Liver (tissue), 9 donors: ENCODE measurements around the gene ARHGAP12. TPM values are rescaled to one million over a fixed set of nuclear protein-coding genes. Genes with fewer than 3 reads are reported as not detected.

Experiments used
- DNase-seq: peaks from one replicate; pipeline ENCODE4 v3.0.0-alpha.2; 2017; ENCODE audit warnings: low spot score
- H3K27ac ChIP-seq, 2 donors: one replicate each; pipeline ENCODE4 v1.7.0; 2013; ENCODE audit warnings: inconsistent platforms in 2 of 2, low read length in 2 of 2, control low read depth in 1 of 2, low read depth in 1 of 2, mild to moderate bottlenecking in 1 of 2
- H3K27me3 ChIP-seq, 4 donors: one replicate each; pipeline versions ENCODE4 v1.6.1 to v1.7.0; 2013; ENCODE audit warnings: low read length in 3 of 4, inconsistent platforms in 1 of 4, mild to moderate bottlenecking in 1 of 4, moderate library complexity in 1 of 4; ENCODE audit not compliant: control insufficient read depth in 4 of 4, insufficient read depth in 4 of 4
- H3K36me3 ChIP-seq, 4 donors: one replicate each; pipeline versions ENCODE4 v1.6.1 to v1.7.0; 2013; ENCODE audit warnings: low read length in 3 of 4, mild to moderate bottlenecking in 3 of 4, low read depth in 1 of 4, moderate library complexity in 1 of 4; ENCODE audit not compliant: control insufficient read depth in 4 of 4, insufficient read depth in 3 of 4
- H3K4me1 ChIP-seq, 4 donors: one replicate each; pipeline versions ENCODE4 v1.6.1 to v1.7.0; 2013; ENCODE audit warnings: low read length in 3 of 4, mild to moderate bottlenecking in 3 of 4, moderate library complexity in 1 of 4; ENCODE audit not compliant: control insufficient read depth in 4 of 4, insufficient read depth in 4 of 4
- H3K4me3 ChIP-seq, 3 donors: one replicate each; pipeline versions ENCODE4 v1.6.1 to v1.7.0; 2013; ENCODE audit warnings: low read length in 3 of 3, control low read depth in 1 of 3, low read depth in 1 of 3, mild to moderate bottlenecking in 1 of 3
- H3K9ac ChIP-seq, 2 donors: one replicate each; pipeline ENCODE4 v1.7.0; 2013; ENCODE audit warnings: low read length in 2 of 2, mild to moderate bottlenecking in 2 of 2, moderate library complexity in 2 of 2, control low read depth in 1 of 2, low read depth in 1 of 2
- H3K9me3 ChIP-seq, 4 donors: one replicate each; pipeline versions ENCODE4 v1.6.1 to v1.7.0; 2013; ENCODE audit warnings: low read length in 3 of 4; ENCODE audit not compliant: control insufficient read depth in 4 of 4
- FOXA1 ChIP-seq: IDR thresholded peaks from 2 replicates; pipeline ENCODE4 v1.6.1; 2016; ENCODE audit warnings: antibody characterized with exemption
- FOXA2 ChIP-seq: IDR thresholded peaks from 2 replicates; pipeline ENCODE4 v1.6.1; 2016; ENCODE audit warnings: antibody characterized with exemption
- GABPA ChIP-seq, 2 donors: IDR thresholded peaks in 1 of 2; conservative IDR thresholded peaks in 1 of 2; 2 replicates each; pipeline ENCODE4 v1.6.1; 2016; ENCODE audit warnings: antibody characterized with exemption in 2 of 2, mild to moderate bottlenecking in 1 of 2, moderate library complexity in 1 of 2
- HNF4A ChIP-seq, 2 donors: conservative IDR thresholded peaks; 2 replicates each; pipeline ENCODE4 v1.6.1; 2016; ENCODE audit warnings: antibody characterized with exemption in 2 of 2, mild to moderate bottlenecking in 2 of 2
- HNF4G ChIP-seq: IDR thresholded peaks from 2 replicates; pipeline ENCODE4 v1.6.1; 2016; ENCODE audit warnings: antibody characterized with exemption
- JUND ChIP-seq, 2 donors: IDR thresholded peaks; 2 replicates each; pipeline ENCODE4 v1.6.1; 2016; ENCODE audit warnings: antibody characterized with exemption in 2 of 2
- NR2F2 ChIP-seq: IDR thresholded peaks from 2 replicates; pipeline ENCODE4 v1.6.1; 2016; ENCODE audit warnings: antibody characterized with exemption
- RAD21 ChIP-seq, 2 donors: IDR thresholded peaks; 2 replicates each; pipeline ENCODE4 v1.6.1; 2016; ENCODE audit warnings: antibody characterized with exemption in 2 of 2, mild to moderate bottlenecking in 2 of 2
- RXRA ChIP-seq, 2 donors: IDR thresholded peaks; 2 replicates each; pipeline ENCODE4 v1.6.1; 2017 to 2018; ENCODE audit warnings: antibody characterized with exemption in 2 of 2, mild to moderate bottlenecking in 1 of 2
- SP1 ChIP-seq: IDR thresholded peaks from 2 replicates; pipeline ENCODE4 v1.6.1; 2018; ENCODE audit warnings: antibody characterized with exemption, mild to moderate bottlenecking
- TAF1 ChIP-seq: conservative IDR thresholded peaks from 2 replicates; pipeline ENCODE4 v1.6.1; 2016; ENCODE audit warnings: antibody characterized with exemption, mild to moderate bottlenecking
- YY1 ChIP-seq: IDR thresholded peaks from 2 replicates; pipeline ENCODE4 v1.6.1; 2016; ENCODE audit warnings: antibody characterized with exemption, mild to moderate bottlenecking
- WGBS: extraction: QIAGEN DNeasy Blood & Tissue Kit; methylation state at CpG from one replicate; pipeline ENCODE4 v1.1.7; 2013; 5-methylcytosine and 5-hydroxymethylcytosine counted together
- polyA plus RNA-seq, 2 donors: library from polyadenylated mRNA; stranded (reverse) in 1 of 2; unstranded in 1 of 2; fragments of 200-250 nt in 1 of 2; fragments of >200 nt in 1 of 2; fragmentation: Nextera tagmentation in 1 of 2; extraction: Ambion mirVana in 1 of 2; gene quantifications; one replicate each; pipeline versions ENCODE4 v1.2.1 to v1.2.3, GENCODE V29; 2013 to 2015
- total RNA-seq, 2 donors: library from RNA; depleted of rRNA; stranded (reverse); fragments of >200 nt; gene quantifications; one replicate each; pipeline ENCODE4 v1.2.3, GENCODE V29; 2014
- TF ChIP-seq, protein P1 (sequence below): fragments of 150-350 bp; IDR thresholded peaks from 2 replicates; pipeline ENCODE4 v1.5.1; 2017; ENCODE audit warnings: improper control_type of control experiment, low read depth, low read length; ENCODE audit not compliant: missing input control
- TF ChIP-seq, protein P2 (sequence below): IDR thresholded peaks from 2 replicates; pipeline ENCODE4 v1.6.1; 2016; ENCODE audit warnings: antibody characterized with exemption, mild to moderate bottlenecking
- TF ChIP-seq, protein P3 (sequence below): IDR thresholded peaks from 2 replicates; pipeline ENCODE4 v1.6.1; 2016; ENCODE audit warnings: antibody characterized with exemption
- TF ChIP-seq, protein P4 (sequence below): IDR thresholded peaks from 2 replicates; pipeline ENCODE4 v1.6.1; 2016; ENCODE audit warnings: antibody characterized with exemption
- donor health status: healthy.
- donor health status: healthy.
- donor health status: healthy.
- donor health status: healthy.
- donor health status: healthy.

ARHGAP12 gene
- total and polyA plus RNA-seq, 4 donors: 7.0 to 29.1 (median 12.3) TPM

DNA sequence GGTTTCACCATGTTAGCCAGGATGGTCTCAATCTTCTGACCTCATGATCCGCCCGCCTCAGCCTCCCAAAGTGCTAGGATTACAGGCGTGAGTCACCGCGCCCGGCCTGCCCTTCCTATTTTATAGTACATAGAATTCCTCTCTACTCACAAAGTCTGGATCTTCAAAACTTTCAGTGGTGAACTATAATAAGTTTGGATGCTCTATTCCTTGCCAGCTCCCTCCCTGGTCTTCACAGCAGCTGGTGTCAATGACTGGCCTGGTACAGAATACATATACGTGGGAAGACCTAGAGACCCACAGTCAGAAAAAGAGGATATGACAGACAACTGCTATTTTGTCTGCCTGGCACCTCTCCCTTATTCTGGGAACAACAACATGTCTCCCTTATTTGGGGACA lies 40.8 kb downstream of the ARHGAP12 start:
- Histone ChIP-seq H3K36me3 (peaks cover 0 to 2% (median 0%) of the 10 kb centered on the region in 4 donors), H3K27me3 (no peaks in the 10 kb centered on the region)

DNA sequence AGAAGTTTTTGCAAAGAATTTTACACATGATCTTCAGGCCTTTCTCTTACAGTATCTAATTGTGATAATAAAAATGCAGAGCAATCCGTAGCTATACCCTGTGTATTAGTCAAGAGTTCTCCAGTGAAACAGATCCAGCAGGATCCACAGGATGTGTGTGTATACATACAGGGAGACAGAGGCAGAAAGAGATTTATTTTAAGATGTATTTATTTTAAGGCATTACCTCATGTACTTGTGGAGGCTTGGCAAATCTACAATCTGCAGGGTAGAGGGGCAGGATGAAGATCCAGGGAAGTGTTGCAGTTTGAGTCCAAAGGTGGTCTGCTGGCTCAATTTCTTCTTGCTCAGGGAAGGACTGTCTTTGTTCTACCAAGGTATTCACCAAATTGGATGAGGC lies 41.7 kb downstream of the ARHGAP12 start:
- TF ChIP-seq HNF4A (conservative IDR thresholded peaks at IDR 0.05) (no peak), FOXA2 (no peak), YY1 (no peak), RAD21 (IDR thresholded peaks at IDR 0.05) (no peak), NR2F2 (no peak), SP1 (no peak), JUND (IDR thresholded peaks at IDR 0.05) (no peak), FOXA1 (no peak), RXRA (IDR thresholded peaks at IDR 0.05) (no peak), HNF4G (no peak), TAF1 (no peak)
- TF ChIP-seq, protein P1, sequence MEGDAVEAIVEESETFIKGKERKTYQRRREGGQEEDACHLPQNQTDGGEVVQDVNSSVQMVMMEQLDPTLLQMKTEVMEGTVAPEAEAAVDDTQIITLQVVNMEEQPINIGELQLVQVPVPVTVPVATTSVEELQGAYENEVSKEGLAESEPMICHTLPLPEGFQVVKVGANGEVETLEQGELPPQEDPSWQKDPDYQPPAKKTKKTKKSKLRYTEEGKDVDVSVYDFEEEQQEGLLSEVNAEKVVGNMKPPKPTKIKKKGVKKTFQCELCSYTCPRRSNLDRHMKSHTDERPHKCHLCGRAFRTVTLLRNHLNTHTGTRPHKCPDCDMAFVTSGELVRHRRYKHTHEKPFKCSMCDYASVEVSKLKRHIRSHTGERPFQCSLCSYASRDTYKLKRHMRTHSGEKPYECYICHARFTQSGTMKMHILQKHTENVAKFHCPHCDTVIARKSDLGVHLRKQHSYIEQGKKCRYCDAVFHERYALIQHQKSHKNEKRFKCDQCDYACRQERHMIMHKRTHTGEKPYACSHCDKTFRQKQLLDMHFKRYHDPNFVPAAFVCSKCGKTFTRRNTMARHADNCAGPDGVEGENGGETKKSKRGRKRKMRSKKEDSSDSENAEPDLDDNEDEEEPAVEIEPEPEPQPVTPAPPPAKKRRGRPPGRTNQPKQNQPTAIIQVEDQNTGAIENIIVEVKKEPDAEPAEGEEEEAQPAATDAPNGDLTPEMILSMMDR: no peak
- TF ChIP-seq, protein P2, sequence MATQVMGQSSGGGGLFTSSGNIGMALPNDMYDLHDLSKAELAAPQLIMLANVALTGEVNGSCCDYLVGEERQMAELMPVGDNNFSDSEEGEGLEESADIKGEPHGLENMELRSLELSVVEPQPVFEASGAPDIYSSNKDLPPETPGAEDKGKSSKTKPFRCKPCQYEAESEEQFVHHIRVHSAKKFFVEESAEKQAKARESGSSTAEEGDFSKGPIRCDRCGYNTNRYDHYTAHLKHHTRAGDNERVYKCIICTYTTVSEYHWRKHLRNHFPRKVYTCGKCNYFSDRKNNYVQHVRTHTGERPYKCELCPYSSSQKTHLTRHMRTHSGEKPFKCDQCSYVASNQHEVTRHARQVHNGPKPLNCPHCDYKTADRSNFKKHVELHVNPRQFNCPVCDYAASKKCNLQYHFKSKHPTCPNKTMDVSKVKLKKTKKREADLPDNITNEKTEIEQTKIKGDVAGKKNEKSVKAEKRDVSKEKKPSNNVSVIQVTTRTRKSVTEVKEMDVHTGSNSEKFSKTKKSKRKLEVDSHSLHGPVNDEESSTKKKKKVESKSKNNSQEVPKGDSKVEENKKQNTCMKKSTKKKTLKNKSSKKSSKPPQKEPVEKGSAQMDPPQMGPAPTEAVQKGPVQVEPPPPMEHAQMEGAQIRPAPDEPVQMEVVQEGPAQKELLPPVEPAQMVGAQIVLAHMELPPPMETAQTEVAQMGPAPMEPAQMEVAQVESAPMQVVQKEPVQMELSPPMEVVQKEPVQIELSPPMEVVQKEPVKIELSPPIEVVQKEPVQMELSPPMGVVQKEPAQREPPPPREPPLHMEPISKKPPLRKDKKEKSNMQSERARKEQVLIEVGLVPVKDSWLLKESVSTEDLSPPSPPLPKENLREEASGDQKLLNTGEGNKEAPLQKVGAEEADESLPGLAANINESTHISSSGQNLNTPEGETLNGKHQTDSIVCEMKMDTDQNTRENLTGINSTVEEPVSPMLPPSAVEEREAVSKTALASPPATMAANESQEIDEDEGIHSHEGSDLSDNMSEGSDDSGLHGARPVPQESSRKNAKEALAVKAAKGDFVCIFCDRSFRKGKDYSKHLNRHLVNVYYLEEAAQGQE: no peak
- Histone ChIP-seq H3K27ac (no peak overlapping the region), H3K9me3 (no peaks in the 10 kb centered on the region), H3K27me3 (no peaks in the 10 kb centered on the region), H3K36me3 (peaks cover 0 to 2% (median 0%) of the 10 kb centered on the region in 4 donors), H3K9ac (no peak overlapping the region), H3K4me3 (no peak overlapping the region), H3K4me1 (peaks cover 0 to 3% (median under 1%) of the 10 kb centered on the region in 4 donors)
- no peak for DNase-seq
- WGBS: 74% methylated on average over 1 of the region's 1 CpG

More for the DNA sequence above, 40.8 kb downstream of the ARHGAP12 start:
- no peaks in the 10 kb centered on the region for H3K9me3 ChIP-seq
- H3K4me1 ChIP-seq: peaks cover 0 to 3% (median under 1%) of the 10 kb centered on the region in 4 donors
- H3K9ac ChIP-seq: no peak overlapping the region
- H3K27ac ChIP-seq: no peak overlapping the region
- TF ChIP-seq YY1 (no peak), SP1 (no peak), NR2F2 (no peak), GABPA (IDR thresholded peaks at IDR 0.05 in 1 of 2, conservative IDR thresholded peaks at IDR 0.05 in 1 of 2) (no peak), RAD21 (IDR thresholded peaks at IDR 0.05) (no peak), FOXA2 (no peak), RXRA (IDR thresholded peaks at IDR 0.05) (no peak), FOXA1 (no peak)
- TF ChIP-seq, protein P3, sequence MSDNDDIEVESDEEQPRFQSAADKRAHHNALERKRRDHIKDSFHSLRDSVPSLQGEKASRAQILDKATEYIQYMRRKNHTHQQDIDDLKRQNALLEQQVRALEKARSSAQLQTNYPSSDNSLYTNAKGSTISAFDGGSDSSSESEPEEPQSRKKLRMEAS: no peak
- TF ChIP-seq, protein P2: no peak
- TF ChIP-seq, protein P4, sequence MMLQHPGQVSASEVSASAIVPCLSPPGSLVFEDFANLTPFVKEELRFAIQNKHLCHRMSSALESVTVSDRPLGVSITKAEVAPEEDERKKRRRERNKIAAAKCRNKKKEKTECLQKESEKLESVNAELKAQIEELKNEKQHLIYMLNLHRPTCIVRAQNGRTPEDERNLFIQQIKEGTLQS: no peak
- no peak for DNase-seq
- no peak overlapping the region for H3K4me3 ChIP-seq
- 95% methylated on average over 7 of the region's 7 CpGs for WGBS
